NCI-H345 treated with DMSO at 0.1 percent for 48 hours (cell line): Measurements from ENCODE around the gene RNF222.

ENCODE experiments used
- DNase-seq: peaks from one replicate; lab custom pipeline; 2025; ENCODE audit not compliant: unreplicated experiment; lab: John Stamatoyannopoulos, UW

Gene RNF222

GRCh38 chr17:8397636-8398035, at the start of gene RNF222:
RNF222 (minus strand) TSS chr17:8397827; CDS start chr17:8393461, 4,366 bp downstream.
- no peak for DNase-seq

GRCh38 chr17:8445536-8445935, 47.9 kb upstream of the RNF222 start:
- no peak for DNase-seq

- no peak for DNase-seq
These were observed 46.9 kb upstream of the RNF222 start for GRCh38 chr17:8444494-8444893.

- no peak for DNase-seq
These were observed 46.1 kb upstream of the RNF222 start for GRCh38 chr17:8443756-8444155.

- no peak for DNase-seq
These were observed 44.7 kb upstream of the RNF222 start for GRCh38 chr17:8442310-8442709.

GRCh38 chr17:8441690-8442089, 44.1 kb upstream of the RNF222 start:
- no peak for DNase-seq

- no peak for DNase-seq
These were observed 42.1 kb upstream of the RNF222 start for GRCh38 chr17:8439681-8440080.

GRCh38 chr17:8438441-8438840, 40.8 kb upstream of the RNF222 start:
- DNase-seq = no peak

- DNase-seq = no peak
These were observed 39.2 kb upstream of the RNF222 start for GRCh38 chr17:8436844-8437171.

GRCh38 chr17:8436169-8436843, 38.7 kb upstream of the RNF222 start:
- DNase-seq = no peak

- DNase-seq = peak; percentile 75
These were observed 37.9 kb upstream of the RNF222 start, which contains the start of gene NDEL1 for GRCh38 chr17:8435245-8436168. NDEL1 (plus strand) TSS chr17:8435884; CDS start chr17:8444272, 8,388 bp downstream.

- no peak for DNase-seq
These were observed 33.3 kb upstream of the RNF222 start for GRCh38 chr17:8430966-8431365.

- no peak for DNase-seq
These were observed 29.2 kb upstream of the RNF222 start for GRCh38 chr17:8426802-8427201.

GRCh38 chr17:8426094-8426720, 28.6 kb upstream of the RNF222 start:
- DNase-seq = no peak

- DNase-seq = no peak
These were observed 23.9 kb upstream of the RNF222 start for GRCh38 chr17:8421571-8421970.

GRCh38 chr17:8420041-8420934, 22.7 kb upstream of the RNF222 start:
- no peak for DNase-seq

GRCh38 chr17:8419305-8419704, 21.7 kb upstream of the RNF222 start:
- DNase-seq = no peak

GRCh38 chr17:8418471-8418870, 20.8 kb upstream of the RNF222 start:
- DNase-seq = no peak

- no peak for DNase-seq
These were observed 20.2 kb upstream of the RNF222 start for GRCh38 chr17:8417806-8418205.

- DNase-seq = no peak
These were observed 16.3 kb upstream of the RNF222 start for GRCh38 chr17:8413938-8414337.

GRCh38 chr17:8413328-8413727, 15.7 kb upstream of the RNF222 start:
- DNase-seq = no peak
